HG03342 (cell line): ENCODE data around the gene CDC37L1.
"Not testable (repeated sequence)": the region's sequence is repeated elsewhere in the genome, so short reads cannot be mapped to it uniquely, and the experiment has no call there.

ENCODE experiments used
- ATAC-seq: cut with Tn5 transposase; IDR thresholded peaks from one replicate; pipeline ENCODE4 v1.9.1; 2021; ENCODE audit warnings: mild to moderate bottlenecking, moderate library complexity; ENCODE audit not compliant: unreplicated experiment

The CDC37L1 gene

GRCh38 chr9:4679268-4680172, at the start of gene CDC37L1:
Gene CDC37L1, plus strand, starts transcription at chr9:4679569. Its CDS starts 199 bp downstream, at chr9:4679768.
- ATAC-seq = peak; percentile 96

- ATAC-seq = no peak
Measured at GRCh38 chr9:4630836-4631235, 48.5 kb upstream of the CDC37L1 start.

DNA sequence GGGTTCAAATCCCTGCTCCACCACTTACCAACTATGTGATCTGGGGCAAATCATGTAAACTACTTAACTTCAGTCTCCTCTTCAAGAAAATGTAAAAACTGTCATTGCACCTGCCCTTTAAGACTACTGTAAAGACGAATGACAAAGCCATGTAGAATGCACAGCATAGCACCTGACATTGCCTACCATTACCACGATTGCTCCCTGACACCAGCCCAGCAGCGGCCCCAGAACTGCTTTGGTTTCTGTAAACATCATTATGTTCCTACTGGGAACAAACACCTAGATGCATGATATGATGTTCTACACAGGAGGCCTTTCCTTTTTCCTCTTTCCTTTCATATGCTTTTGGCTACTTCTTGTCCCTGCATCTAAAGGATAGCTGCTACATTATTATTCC, 40.4 kb upstream of the CDC37L1 start:
- ATAC-seq = no peak

DNA sequence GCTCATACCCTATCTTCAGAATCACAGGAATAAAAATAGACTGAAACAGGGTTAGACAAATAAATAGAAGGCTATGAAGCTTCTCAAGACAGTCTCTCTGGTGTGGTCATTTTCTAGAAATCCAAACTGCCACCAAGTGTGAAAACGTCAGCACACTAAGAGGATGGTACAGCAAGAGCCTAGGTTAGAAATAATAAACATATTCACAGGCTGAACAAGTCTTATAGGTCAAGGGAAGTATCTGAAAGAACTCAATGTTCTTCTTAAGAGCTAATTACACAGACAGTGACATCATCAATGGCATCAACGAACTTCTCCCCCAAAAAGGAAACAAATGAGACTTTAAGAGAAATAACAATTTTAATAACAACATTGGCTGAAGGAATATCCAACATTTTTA, 39.9 kb upstream of the CDC37L1 start:
- ATAC-seq = no peak

DNA sequence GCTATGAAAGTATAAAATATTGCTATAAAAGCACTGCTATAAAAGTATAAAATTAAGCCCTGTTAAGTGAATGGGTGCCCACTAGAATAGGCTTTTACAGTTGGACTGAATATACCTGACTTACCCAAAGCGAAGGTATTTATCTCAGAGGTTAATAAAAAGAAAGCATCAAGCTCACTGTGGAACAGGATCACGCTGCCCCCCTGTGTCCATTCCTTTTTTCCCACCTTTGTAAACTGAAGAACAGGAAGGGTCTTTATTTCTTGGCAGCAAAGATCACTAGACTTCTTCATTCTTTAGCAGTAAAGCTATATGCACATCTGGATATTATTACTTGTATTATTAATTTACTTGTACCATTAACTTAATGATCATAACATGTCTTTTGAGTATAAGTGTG, 39.3 kb upstream of the CDC37L1 start:
- no peak for ATAC-seq

- no peak for ATAC-seq
Measured at GRCh38 chr9:4642351-4642750, 37.0 kb upstream of the CDC37L1 start.

- ATAC-seq = no peak
Measured at GRCh38 chr9:4654084-4654483, 25.3 kb upstream of the CDC37L1 start.

DNA sequence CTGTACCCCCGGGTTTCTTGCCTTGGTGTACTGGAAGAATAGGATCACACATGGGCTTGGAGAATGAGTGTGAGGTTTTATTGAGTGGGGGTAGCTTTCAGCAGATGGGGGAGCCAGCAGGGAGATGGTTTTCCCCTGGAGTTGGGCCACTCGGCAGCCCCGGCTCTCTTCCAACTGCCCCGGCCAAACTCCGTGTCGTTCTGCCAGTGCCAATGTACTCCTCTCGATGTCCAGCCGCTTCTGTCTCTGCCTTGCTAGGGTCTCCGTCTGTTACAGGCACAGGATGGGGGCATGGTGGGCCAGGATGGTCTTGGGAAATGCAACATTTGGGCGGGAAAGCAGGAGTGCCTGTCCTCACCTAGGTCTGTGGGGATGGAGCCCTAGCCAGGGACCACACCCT, 24.8 kb upstream of the CDC37L1 start:
- ATAC-seq = no peak

DNA sequence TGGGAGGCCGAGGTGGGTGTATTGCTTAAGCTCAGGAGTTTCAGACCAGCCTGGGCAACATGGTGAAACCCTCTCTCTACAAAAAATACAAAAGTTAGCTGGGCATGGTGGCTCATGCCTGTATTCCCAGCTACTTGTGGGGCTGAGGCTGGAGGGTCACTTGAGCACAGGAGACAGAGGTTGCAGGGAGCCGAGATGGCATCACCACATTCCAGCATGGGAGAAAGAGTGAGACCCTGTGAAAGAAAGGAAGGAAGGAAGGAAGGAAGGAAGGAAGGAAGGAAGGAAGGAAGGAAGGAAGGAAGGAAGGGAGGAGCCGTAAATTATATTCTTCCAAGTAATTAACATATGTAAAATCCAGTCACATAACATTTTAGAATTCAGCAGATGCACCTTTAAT, 23.2 kb upstream of the CDC37L1 start:
- not testable (repeated sequence) for ATAC-seq

DNA sequence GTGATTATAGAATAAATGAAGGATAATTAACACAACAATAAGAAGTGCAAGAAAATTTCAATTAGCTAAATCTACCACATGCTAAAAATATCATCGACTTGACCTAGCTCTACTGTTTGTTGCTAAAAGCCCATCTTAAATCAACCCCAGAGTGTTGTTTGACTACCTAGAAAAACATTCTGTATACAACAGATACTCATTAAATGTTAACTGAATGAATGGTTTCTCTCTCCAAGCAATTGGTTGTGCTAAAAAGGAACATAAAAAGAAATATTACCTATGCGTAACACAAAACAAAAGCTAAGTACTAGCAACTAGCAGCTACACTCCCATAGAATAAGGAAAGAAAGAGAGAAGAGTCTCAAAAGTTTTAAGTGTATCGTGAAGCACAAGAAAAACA, 22.7 kb upstream of the CDC37L1 start:
- ATAC-seq = no peak

DNA sequence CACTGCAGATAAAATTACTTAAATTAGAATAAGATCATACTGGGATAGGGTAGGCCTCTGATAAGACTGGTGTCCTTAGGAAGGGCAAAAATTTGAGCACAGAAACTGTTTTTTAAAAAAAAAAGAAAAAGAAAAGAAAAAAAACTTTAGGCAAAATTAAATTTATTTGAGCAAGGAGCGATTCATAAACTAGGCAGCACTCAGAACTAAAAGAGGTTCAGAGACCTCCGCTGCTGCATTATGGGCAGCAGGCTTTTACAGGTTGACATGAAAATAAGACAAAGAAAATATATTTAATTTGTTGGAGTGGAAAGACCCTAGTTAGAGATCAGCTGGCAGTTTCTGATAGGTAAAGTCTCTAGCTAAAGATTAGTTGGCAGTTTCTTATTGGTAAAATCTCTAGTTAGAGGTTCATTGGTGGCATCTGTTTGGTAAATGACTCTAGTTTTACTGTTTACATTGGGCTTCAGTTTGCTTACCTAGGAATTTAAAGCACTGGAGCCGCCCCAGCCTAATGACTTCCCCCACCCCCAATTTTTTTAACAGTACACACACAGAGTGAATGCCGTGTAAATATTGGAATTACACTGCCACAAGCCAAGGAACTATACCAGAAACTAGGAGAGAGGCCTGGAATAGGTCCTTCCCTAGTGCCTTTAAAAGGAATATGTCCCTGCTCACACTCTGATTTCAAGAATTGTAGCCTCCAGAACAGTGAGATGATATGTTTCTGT, 21.8 kb upstream of the CDC37L1 start:
- no peak for ATAC-seq

GRCh38 chr9:4660665-4661064, 18.7 kb upstream of the CDC37L1 start:
- not testable (repeated sequence) for ATAC-seq

- ATAC-seq = no peak
Measured at GRCh38 chr9:4661165-4661564, 18.2 kb upstream of the CDC37L1 start.

GRCh38 chr9:4661611-4662010, 17.8 kb upstream of the CDC37L1 start:
- no peak for ATAC-seq

DNA sequence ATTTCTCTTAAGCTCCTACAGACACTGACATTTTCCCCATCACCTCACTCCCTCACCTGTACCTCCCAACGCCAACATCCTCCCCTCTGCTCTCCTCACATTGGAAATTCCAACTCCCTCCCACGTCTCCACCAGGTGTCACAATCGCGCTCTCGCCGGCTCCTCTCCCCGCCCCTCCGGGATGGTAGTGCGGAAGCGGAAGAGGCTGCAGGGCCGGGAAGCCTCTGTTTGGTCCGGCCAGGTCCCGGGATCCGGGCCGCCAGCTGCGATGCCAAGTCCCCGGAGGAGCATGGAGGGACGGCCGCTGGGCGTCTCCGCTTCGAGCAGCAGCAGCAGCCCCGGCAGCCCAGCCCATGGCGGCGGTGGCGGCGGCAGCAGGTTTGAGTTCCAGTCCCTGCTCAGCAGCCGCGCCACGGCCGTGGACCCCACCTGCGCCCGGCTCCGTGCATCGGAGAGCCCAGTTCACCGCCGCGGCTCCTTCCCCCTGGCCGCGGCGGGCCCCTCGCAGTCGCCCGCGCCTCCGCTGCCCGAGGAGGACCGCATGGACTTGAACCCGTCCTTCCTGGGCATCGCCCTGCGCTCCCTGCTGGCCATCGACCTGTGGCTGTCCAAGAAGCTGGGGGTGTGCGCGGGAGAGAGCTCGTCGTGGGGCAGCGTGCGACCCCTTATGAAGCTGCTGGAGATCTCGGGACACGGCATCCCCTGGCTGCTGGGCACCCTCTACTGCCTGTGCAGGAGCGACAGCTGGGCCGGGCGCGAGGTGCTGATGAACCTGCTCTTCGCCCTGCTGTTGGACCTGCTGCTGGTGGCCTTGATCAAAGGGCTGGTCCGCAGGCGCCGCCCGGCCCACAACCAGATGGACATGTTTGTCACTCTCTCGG, 17.0 kb upstream of the CDC37L1 start, which contains the start of gene PLPP6:
PLPP6 (plus strand) TSS at position 187 of the 881 bp plus-strand sequence; CDS start at position 269, 82 bp downstream.
- ATAC-seq = peak; percentile 85

DNA sequence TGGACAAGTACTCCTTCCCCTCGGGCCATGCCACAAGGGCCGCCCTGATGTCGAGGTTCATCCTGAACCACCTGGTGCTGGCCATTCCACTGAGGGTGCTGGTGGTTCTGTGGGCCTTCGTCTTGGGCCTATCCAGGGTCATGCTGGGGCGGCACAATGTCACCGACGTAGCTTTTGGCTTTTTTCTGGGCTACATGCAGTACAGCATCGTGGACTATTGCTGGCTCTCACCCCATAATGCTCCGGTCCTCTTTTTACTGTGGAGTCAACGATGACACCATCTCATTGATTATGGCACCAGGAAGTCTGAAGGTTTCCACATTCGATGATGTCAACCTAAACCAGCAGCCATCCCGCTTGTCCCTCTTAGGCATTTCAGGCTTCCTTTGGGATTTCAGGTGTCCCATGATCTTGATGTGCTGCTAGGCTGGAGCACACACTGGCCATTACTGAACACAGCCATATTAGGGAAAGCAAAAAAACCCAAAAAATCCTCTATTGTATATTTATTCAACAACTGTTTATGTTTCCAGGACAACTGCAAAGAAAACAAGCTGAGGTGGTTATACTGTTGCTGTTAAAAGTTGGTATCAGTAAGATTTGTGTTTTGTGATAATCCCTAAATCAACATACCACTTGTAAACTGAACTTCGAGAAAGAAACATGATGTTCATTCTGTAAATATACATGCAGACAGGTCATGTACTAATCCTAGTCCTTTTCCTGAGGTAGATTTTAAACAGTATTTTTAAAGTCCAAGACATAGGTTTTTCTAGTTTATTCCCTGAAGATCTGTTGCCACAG, 16.2 kb upstream of the CDC37L1 start:
- ATAC-seq = no peak

GRCh38 chr9:4663956-4664355, 15.4 kb upstream of the CDC37L1 start:
- no peak for ATAC-seq

- no peak for ATAC-seq
Measured at GRCh38 chr9:4665357-4665756, 14.0 kb upstream of the CDC37L1 start.

GRCh38 chr9:4666042-4666699, 13.2 kb upstream of the CDC37L1 start, which contains the start of gene SPATA6L:
Gene SPATA6L, minus strand, starts transcription at chr9:4666480. Its CDS starts 230 bp downstream, at chr9:4666250.
- ATAC-seq = peak; percentile 31
